GM18502 (cell line): ENCODE measurements around the gene ATP5ME.

Experiments used
- ATAC-seq: cut with Tn5 transposase; IDR thresholded peaks from one replicate; pipeline ENCODE4 v1.9.1; 2021; ENCODE audit warnings: mild to moderate bottlenecking; ENCODE audit not compliant: unreplicated experiment, poor library complexity

Gene ATP5ME

GRCh38 chr4:685679-686412 is 11.8 kb upstream of the ATP5ME start:
- no peak for ATAC-seq

DNA sequence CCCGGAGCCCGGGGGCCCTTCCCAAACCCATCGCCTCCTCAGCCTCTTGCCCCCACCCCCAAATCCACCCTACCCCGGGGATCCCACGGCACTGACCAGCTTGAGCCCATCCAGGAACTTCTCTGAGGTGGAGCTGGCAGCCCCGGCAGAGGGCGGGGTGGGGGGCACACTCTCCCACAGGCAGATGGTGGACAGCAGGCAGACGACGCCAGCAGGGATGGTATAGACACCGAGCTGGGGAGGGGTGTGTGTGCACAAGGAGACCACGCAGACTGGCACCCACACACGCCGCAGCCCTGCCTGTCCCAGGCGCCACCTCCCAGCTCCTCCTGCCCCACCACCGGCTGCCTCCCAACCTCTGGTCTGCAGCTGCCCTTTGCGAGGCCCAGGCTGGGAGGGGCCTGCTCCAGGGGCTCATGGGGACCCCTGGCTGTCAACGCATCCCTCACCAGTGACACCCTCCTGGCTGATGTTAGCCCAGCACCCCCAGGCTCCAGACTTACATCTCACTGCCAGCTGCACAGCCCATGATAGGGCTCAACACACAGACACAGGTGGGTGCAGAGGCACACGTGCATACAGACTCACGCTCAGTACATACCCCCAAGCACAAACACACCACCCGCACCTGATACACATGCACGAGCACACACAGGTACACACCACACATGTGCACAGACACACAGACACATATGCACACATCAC is 10.7 kb upstream of the ATP5ME start:
- no peak for ATAC-seq

DNA sequence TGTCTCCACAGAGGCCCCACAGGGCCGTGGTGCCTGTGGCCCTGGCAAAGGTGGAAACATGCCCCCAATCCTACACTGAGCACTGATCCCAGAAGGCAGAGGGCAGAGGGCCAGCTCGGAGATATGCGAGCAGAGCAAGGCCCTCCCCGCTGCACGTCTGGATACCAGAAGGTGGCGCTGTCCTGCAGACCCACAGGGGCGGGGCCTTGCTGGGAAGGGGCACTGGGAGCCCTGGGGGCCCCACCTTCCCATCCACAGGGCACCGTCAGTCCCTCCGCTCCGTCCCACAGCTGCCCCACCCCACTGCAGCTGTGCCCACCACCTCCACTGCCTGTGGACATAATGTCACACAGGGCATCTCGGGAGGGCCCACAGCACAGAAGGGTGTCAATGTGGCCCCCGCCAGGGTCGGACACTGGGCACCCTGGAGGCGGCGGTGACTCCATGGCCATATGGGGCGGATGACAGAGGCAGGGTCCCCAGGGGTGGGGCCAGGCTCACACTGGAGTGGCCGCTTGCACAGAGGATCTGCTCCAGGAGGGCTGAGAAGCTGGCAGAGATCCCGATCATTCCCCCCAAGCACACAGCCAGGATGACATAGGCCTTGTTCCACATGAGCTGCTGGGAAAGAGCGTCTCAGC is 10.0 kb upstream of the ATP5ME start:
- ATAC-seq: no peak

DNA sequence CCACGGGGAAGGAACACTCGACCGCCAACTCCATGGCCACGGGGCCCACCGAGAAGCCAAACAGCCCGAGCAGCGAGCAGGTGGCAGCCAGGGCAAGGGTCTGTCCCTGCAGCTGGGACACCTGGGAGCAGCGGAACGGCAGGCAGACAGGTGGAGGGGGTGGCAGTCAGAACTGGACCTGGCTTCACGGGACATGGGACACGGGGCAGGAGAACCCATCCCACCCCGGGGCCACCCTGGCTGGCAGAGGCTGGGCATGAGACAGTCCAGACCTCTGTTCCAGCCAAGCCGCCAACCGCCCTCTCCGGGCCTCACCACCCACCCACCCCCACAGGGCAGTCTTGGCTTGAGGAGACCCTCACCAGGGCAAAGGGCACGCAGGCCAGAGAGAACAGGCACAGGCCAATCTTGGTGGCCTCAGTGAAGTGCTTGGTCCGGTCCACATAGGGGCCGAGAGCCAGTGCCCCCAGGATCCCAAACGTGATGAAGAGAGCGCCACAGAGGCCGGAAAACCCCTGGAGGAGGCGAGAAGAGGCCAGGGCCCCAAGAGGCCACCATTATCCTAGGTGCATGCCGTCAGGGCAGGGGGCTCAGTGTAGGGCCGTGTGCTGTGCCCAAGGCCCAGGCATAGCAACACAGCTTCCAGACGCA is 9.3 kb upstream of the ATP5ME start:
- no peak for ATAC-seq

GRCh38 chr4:682490-683172 is 8.6 kb upstream of the ATP5ME start:
- no peak for ATAC-seq

DNA sequence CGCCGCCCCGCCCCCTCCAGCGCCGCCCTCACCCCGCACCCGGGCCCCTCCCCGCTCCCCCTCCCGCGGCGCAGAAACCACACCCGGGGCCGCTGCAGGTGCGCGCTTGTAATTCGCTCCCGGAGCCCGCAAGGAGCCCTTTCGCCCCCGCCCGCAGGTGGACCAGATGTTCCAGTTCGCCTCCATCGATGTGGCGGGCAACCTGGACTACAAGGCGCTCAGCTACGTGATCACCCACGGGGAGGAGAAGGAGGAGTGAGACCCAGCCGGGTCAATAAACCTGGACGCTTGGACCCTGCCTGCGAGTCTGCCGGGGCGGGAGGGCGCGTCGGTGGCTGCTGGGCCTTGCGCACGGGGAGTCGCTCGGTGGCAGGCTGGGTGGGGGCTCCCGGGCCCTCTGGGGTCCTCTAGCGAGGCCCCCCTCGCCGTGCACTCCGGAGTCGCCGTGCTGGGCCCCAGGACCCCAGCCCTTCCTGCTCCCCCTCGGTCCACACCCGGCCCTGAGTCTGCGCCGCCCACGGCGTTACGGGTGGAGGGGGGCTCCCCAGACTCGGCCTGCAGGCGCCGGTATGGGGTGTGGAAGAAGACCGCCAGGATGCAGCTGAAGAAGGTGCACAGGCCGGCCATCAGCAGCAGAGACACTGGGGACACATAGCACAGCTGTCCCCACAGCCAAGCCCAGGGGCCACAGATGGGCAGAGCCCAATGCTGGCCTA is 7.8 kb upstream of the ATP5ME start:
- ATAC-seq: no peak

- no peak for ATAC-seq
Measured at GRCh38 chr4:680928-681645, 7.0 kb upstream of the ATP5ME start.

GRCh38 chr4:680551-680927 is 6.5 kb upstream of the ATP5ME start:
- ATAC-seq: no peak

DNA sequence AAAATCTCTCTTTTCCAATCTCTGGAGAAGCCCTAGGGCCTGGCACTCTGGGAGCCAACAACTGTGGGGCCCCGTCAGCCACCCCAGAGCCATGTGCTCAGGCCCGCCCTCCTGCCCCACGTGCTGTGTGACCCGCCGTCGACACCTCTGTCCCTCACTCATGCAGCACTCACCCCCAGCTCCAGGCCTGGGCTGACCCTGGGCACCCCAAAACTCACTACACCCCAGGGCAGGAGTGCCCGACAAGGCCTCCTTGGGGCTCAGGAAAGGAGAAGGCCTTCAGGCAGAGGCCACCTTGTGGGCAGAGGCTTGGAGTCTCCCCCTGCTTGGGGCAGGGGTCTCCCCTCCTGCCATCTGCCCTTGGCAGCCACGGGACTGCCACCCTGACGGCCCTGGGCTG is 6.0 kb upstream of the ATP5ME start:
- ATAC-seq: no peak

DNA sequence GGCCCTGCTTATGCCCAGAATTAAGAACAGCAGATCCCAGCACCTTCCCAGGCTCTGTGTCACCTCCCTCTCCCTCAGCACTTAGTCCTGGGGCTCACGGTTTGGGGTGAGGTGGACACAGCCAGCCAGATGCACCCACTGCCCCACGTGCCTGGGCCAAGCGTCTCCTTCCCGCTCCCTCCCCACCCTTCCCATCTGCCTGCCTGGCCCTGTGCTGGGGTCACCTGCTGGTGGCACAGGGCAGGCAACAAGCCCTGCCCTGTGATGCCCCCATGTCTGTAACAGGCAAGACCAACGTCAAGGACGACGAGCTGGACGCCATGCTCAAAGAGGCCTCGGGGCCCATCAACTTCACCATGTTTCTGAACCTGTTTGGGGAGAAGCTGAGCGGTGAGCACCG is 5.6 kb upstream of the ATP5ME start:
- ATAC-seq: no peak

- no peak for ATAC-seq
Measured at GRCh38 chr4:679104-679481, 5.0 kb upstream of the ATP5ME start.

DNA sequence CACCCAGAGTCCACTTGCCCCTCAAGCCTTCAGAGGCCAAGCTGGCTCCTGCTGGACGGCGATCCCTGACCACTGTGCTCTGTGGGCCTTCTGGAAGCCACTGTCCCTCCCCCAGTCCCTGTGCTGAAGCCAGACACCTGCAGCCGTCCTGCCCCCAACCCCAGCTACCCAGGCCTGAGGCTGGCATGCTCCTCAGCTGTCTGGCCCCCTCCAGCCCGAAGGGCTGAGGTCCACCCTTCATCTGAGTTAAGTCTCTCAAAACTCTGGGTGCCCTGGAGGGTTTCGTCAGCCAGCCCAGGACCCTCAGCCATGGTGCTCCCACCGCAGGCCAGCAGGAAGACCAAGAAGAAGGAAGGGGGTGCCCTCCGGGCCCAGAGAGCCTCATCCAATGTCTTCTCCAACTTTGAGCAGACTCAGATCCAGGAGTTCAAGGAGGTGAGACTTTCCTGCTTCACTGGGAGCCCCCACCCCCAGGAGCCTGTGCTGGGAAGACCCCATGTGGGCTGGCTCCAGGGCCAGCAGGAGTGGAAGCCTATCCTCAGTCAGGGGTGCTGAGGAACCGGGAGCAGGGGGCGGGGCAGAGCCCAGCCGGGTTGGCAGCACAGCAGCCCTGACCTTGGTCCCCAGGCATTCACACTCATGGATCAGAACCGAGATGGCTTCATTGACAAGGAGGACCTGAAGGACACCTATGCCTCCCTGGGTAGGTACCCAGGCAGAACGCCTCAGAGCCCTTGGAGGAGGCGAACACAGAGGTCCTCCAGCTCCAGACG is 4.4 kb upstream of the ATP5ME start:
- no peak for ATAC-seq

GRCh38 chr4:677431-678293 is 3.6 kb upstream of the ATP5ME start:
- ATAC-seq: no peak

DNA sequence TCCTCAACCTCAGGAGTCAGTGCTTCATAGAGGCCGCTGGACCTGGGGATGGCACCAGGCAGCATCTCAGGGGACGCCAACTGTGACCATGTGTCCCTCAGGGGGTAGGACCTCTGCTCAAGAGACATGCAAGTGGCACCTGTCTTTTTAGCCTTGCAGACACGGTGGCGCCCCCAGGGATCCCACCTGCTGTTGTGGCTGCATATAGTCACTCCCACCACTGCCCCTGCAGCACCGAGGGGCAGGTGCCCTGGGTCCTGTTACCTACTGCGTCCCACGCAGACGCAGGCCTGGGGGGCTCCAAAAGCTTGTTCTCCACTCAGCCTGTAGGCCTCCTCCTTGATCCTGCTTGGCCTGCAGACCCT is 2.8 kb upstream of the ATP5ME start:
- ATAC-seq: no peak

- peak; percentile 31 for ATAC-seq
Measured at GRCh38 chr4:675980-676870, 2.1 kb upstream of the ATP5ME start.

DNA sequence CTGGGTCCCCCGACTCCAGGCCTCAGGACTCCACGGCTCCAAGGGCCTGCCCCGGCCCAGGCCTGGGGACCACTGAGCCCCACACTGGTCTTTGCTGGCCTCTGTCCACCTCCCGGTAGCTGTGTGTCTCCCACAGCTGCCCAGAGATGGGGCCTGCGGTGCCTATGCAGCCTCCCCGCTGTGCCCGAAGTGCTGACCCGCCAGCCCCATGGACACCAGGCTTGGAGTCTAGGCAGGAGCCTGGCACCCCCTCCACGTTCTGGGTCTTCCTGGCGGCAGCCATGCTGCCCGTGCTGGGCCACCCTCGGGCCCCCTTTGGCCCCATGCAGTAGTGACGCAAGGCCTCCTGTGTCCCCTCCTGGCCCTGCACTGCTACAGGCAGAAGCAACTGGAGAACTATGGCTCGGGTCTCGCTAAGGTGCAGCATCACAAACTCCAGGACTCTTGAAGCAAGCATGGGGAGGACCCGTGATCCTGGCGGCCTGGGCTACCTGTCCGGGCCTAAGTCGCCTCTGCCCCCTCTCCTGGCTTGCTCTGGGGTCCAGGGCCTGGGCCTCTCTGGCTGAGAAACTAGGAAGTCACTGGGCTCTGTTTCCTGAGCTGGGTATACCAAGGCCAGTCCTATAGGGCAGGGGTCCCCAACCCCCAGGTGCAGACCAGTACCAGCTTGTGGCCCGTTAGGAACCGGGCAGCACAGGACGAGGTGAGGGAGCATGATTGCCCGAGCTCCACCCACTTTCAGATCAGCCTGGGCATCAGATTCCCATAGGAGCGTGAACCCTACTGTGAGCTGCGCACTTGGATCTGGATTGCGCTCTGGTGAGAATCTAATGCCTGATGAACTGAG is 1.2 kb upstream of the ATP5ME start:
- ATAC-seq: peak; percentile 2
